GM12878 (cell line): ENCODE results near the gene HUS1. TPM values are rescaled to one million over a fixed set of nuclear protein-coding genes. Genes with fewer than 3 reads are reported as not detected.

ENCODE experiments used
- ASH2L ChIP-seq: fragments of 300-600, 200-600 bp; sonication (generic); IDR thresholded peaks from 2 replicates; pipeline ENCODE4 v1.6.1; 2017; ENCODE audit warnings: low read depth, mild to moderate bottlenecking, borderline replicate concordance
- CBX5 ChIP-seq: sonication (generic); IDR thresholded peaks from 2 replicates; pipeline ENCODE4 v1.6.1; 2016; ENCODE audit warnings: low read depth, moderate library complexity, mild to moderate bottlenecking, inconsistent platforms
- CHD2 ChIP-seq: IDR thresholded peaks from 2 replicates; pipeline ENCODE4 v1.6.1; 2011; ENCODE audit warnings: low read depth, low read length, improper control_type of control experiment, borderline replicate concordance
- FOXK2 ChIP-seq: fragments of 450-650 bp; IDR thresholded peaks from 2 replicates; pipeline ENCODE4 v1.6.1; 2017; ENCODE audit warnings: mild to moderate bottlenecking, moderate library complexity
- HDAC2 ChIP-seq: fragments of 200-600 bp; sonication (generic); IDR thresholded peaks from 2 replicates; pipeline ENCODE4 v1.6.1; 2017
- HSF1 ChIP-seq: fragments of 150-350 bp; IDR thresholded peaks from 2 replicates; pipeline ENCODE4 v1.6.1; 2014; ENCODE audit warnings: mild to moderate bottlenecking, low read depth, low read length
- IRF5 ChIP-seq: fragments of 450-650 bp; IDR thresholded peaks from 2 replicates; pipeline ENCODE4 v1.6.1; 2017; ENCODE audit warnings: borderline replicate concordance
- MAX ChIP-seq: IDR thresholded peaks from 2 replicates; pipeline ENCODE4 v1.6.1; 2012; ENCODE audit warnings: low read depth, low read length, improper control_type of control experiment
- NKRF ChIP-seq: fragments of 450-650 bp; conservative IDR thresholded peaks from 2 replicates; pipeline ENCODE4 v1.6.1; 2017; ENCODE audit warnings: mild to moderate bottlenecking, moderate library complexity
- NR2C2 ChIP-seq: IDR thresholded peaks from 2 replicates; pipeline ENCODE4 v1.6.1; 2011; ENCODE audit warnings: borderline replicate concordance, low read depth; ENCODE audit not compliant: control insufficient read depth, insufficient read length
- POLR2AphosphoS5 ChIP-seq: IDR thresholded peaks from 2 replicates; pipeline ENCODE4 v1.6.1; 2011; ENCODE audit warnings: mild to moderate bottlenecking, low read length, inconsistent platforms
- PRDM15 ChIP-seq: fragments of 450-650 bp; formaldehyde crosslinking; IDR thresholded peaks from 2 replicates; pipeline ENCODE4 v1.4.0; 2020; ENCODE audit warnings: mild to moderate bottlenecking, moderate library complexity
- SIX5 ChIP-seq: IDR thresholded peaks from 2 replicates; pipeline ENCODE4 v1.6.1; 2011; ENCODE audit warnings: mild to moderate bottlenecking, low read depth, low read length, moderate library complexity; ENCODE audit not compliant: severe bottlenecking
- SMAD5 ChIP-seq: IDR thresholded peaks from 2 replicates; pipeline ENCODE4 v1.6.1; 2016; ENCODE audit warnings: antibody characterized with exemption, low read depth
- SPI1 ChIP-seq: IDR thresholded peaks from 2 replicates; pipeline ENCODE4 v1.6.1; 2011; ENCODE audit warnings: low read depth, mild to moderate bottlenecking, low read length, moderate library complexity, borderline replicate concordance; ENCODE audit not compliant: insufficient read depth
- STAT1 ChIP-seq: fragments of 450-650 bp; conservative IDR thresholded peaks from 2 replicates; pipeline ENCODE4 v1.6.1; 2014; ENCODE audit warnings: antibody characterized with exemption, mild to moderate bottlenecking
- WRNIP1 ChIP-seq: IDR thresholded peaks from 2 replicates; pipeline ENCODE4 v1.6.1; 2011; ENCODE audit warnings: low read depth, low read length, improper control_type of control experiment, borderline replicate concordance
- ZBTB4 ChIP-seq: fragments of 450-650 bp; formaldehyde crosslinking; IDR thresholded peaks from 2 replicates; pipeline ENCODE4 v1.4.0; 2022; ENCODE audit warnings: mild to moderate bottlenecking, moderate library complexity
- polyA plus RNA-seq, 11 experiments: library from polyadenylated mRNA; depleted of rRNA in 4 of 11; unstranded in 6 of 11; stranded (reverse) in 5 of 11; fragments of >200 nt; fragmentation: Nextera tagmentation in 4 of 11; fragmentation: Illumina TruSeq in 1 of 11; extraction: Ambion mirVana in 4 of 11; extraction: Trizol in 1 of 11; gene quantifications; 1 replicate in 1 of 11; 2 replicates in 10 of 11; pipeline versions ENCODE4 v1.2.1 to v1.2.3, GENCODE V29; 2011 to 2016; ENCODE audit warnings: inconsistent platforms in 2 of 11, missing spikeins in 2 of 11, low read depth in 1 of 11
- total RNA-seq, 4 experiments: library from RNA; depleted of rRNA in 3 of 4; stranded (reverse); fragments of >200 nt in 3 of 4; fragmentation: Illumina TruSeq in 1 of 4; extraction: Trizol in 1 of 4; gene quantifications; 2 replicates each; pipeline versions ENCODE4 v1.2.1 to v1.2.3, GENCODE V29; 2013 to 2021

Gene HUS1
- total and polyA plus RNA-seq, 10 of the 15 experiments (the other 5 are each of a cell fraction or from before 2014, with no cell fraction given), result 10.4 to 35.5 (median 22.6) TPM

- TF ChIP-seq CBX5 (no peak), NR2C2 (no peak), HDAC2 (no peak), POLR2AphosphoS5 (no peak), FOXK2 (no peak), SPI1 (no peak), CHD2 (no peak), HSF1 (no peak), PRDM15 (CRISPR knock-in tag) (no peak), WRNIP1 (no peak), SIX5 (no peak), IRF5 (no peak), MAX (no peak), ASH2L (no peak), STAT1 (no peak), NKRF (no peak), SMAD5 (no peak), ZBTB4 (CRISPR knock-in tag) (no peak)
Observed at GRCh38 chr7:47954231-47954911, 25.0 kb downstream of the HUS1 start (continued).
